HepG2 (cell line): ENCODE results near the gene RNGTT. TPM values are rescaled to one million over a fixed set of nuclear protein-coding genes. Genes with fewer than 3 reads are reported as not detected.

Experiments
- ATAC-seq: fragments of 200-7000 bp; cut with Tn5 transposase; 3 replicates; pipeline ENCODE4 v1.9.1; 2020; ENCODE audit warnings: mild to moderate bottlenecking, moderate library complexity
- BruUV-seq: library from RNA; stranded (reverse); fragments of 400-500 nt; replicated peaks from 2 replicates; lab custom pipeline; 2021; lab: Mats Ljungman, UMichigan
- CTCF ChIA-PET: fragments of 300-600 bp; formaldehyde crosslinking; extraction: SDS; loops from one replicate; lab custom pipeline; 2021; ENCODE audit warnings: low total read pairs, inconsistent platforms, low intra/inter-chr PET ratio; lab: Yijun Ruan, JAX
- POLR2A ChIA-PET: fragments of 350-600 bp; sonication (Branson Sonifier 250); formaldehyde crosslinking; loops from one replicate; lab custom pipeline; 2020; ENCODE audit warnings: antibody characterized with exemption, inconsistent platforms; lab: Yijun Ruan, JAX
- DNase-seq: peaks from one replicate; pipeline ENCODE4 v3.0.0-alpha.2; 2015; ENCODE audit warnings: low spot score
- FAIRE-seq: peaks from 3 replicates; lab custom pipeline; 2011; peaks lifted over from hg19 to GRCh38; lab: Jason Lieb, UNC
- H2AFZ ChIP-seq: one replicate; pipeline ENCODE4 v1.6.1; 2011; ENCODE audit warnings: low read length, inconsistent platforms
- H3K27ac ChIP-seq: fragments of 300-600 bp; 3 replicates; pipeline ENCODE4 v1.8.0; 2011; ENCODE audit warnings: mixed run types, mild to moderate bottlenecking, mixed read lengths, low read length, inconsistent platforms; ENCODE audit not compliant: insufficient read depth; ENCODE audit errors: extremely low read length
- H3K27me3 ChIP-seq, 2 experiments: fragments of 200-600 bp in 1 of 2; 2 replicates in 1 of 2; 3 replicates in 1 of 2; pipeline versions ENCODE4 v1.6.0 to v1.8.0; 2011; ENCODE audit warnings: low read length in 2 of 2, mild to moderate bottlenecking in 2 of 2, moderate library complexity in 2 of 2, inconsistent platforms in 1 of 2; ENCODE audit not compliant: insufficient read depth in 2 of 2, control insufficient read depth in 1 of 2
- H3K36me3 ChIP-seq, 2 experiments: fragments of 200-600 bp in 1 of 2; replicated peaks in 1 of 2; 2 replicates in 1 of 2; 3 replicates in 1 of 2; pipeline versions ENCODE4 v1.5.1 to v1.8.0; 2011; ENCODE audit warnings: low read length in 2 of 2, inconsistent platforms in 1 of 2; ENCODE audit not compliant: insufficient read depth in 2 of 2, control insufficient read depth in 1 of 2
- H3K4me1 ChIP-seq: 2 replicates; pipeline ENCODE4 v1.5.1; 2012; ENCODE audit warnings: low read length, inconsistent platforms; ENCODE audit not compliant: insufficient read depth
- H3K4me2 ChIP-seq: 2 replicates; pipeline ENCODE4 v1.6.0; 2011; ENCODE audit warnings: low read depth, low read length, inconsistent platforms
- H3K4me3 ChIP-seq, 3 experiments: fragments of 200-600 bp in 1 of 3; sonication (generic), shearing (Covaris generic) in 1 of 3; replicated peaks in 1 of 3; 2 replicates each; pipeline ENCODE4 v1.5.1; 2011 to 2016; ENCODE audit warnings: low read length in 3 of 3, inconsistent platforms in 2 of 3, low read depth in 2 of 3, mild to moderate bottlenecking in 2 of 3, control low read depth in 1 of 3, mixed read lengths in 1 of 3; ENCODE audit not compliant: insufficient read depth in 1 of 3
- H3K79me2 ChIP-seq: one replicate; pipeline ENCODE4 v1.6.1; 2011; ENCODE audit warnings: low read length, inconsistent platforms; ENCODE audit not compliant: insufficient read depth
- H3K9ac ChIP-seq: 2 replicates; pipeline ENCODE4 v1.6.0; 2011; ENCODE audit warnings: mild to moderate bottlenecking, low read depth, low read length, inconsistent platforms; ENCODE audit not compliant: insufficient read depth
- H3K9me3 ChIP-seq: 2 replicates; pipeline ENCODE4 v1.5.1; 2012; ENCODE audit warnings: mild to moderate bottlenecking, low read length
- H4K20me1 ChIP-seq: 2 replicates; pipeline ENCODE4 v1.6.0; 2011; ENCODE audit warnings: inconsistent platforms, mild to moderate bottlenecking, low read length, moderate library complexity; ENCODE audit not compliant: insufficient read depth
- CBX2 ChIP-seq, 2 experiments: fragments of 200-600 bp in 1 of 2; sonication (generic); formaldehyde crosslinking in 1 of 2; IDR thresholded peaks; 2 replicates each; pipeline versions ENCODE4 v1.7.0 to v1.8.1; 2018 to 2022; ENCODE audit warnings: low read depth in 2 of 2, low read length in 1 of 2, mild to moderate bottlenecking in 1 of 2, missing genetic modification reagents in 1 of 2
- HDAC6 ChIP-seq: fragments of 200-600 bp; sonication (generic); IDR thresholded peaks from 2 replicates; pipeline ENCODE4 v1.7.0; 2017; ENCODE audit warnings: mild to moderate bottlenecking, antibody characterized with exemption, low read length, low read depth
- HNRNPUL1 ChIP-seq: fragments of 200-400 bp; formaldehyde crosslinking; IDR thresholded peaks from 2 replicates; pipeline ENCODE4 v1.6.1; 2017; ENCODE audit warnings: low read depth, mild to moderate bottlenecking, low read length, moderate library complexity
- NR3C1 ChIP-seq: sonication (generic); formaldehyde crosslinking; IDR thresholded peaks from 2 replicates; pipeline ENCODE4 v1.4.0; 2020; ENCODE audit warnings: missing genetic modification reagents
- TMF1 ChIP-seq: sonication (generic); formaldehyde crosslinking; IDR thresholded peaks from 2 replicates; pipeline ENCODE4 v1.8.1; 2022; ENCODE audit warnings: low read depth, missing genetic modification reagents
- WGBS: methylation state at CpG from one replicate; pipeline ENCODE4 v1.1.6; 2017; ENCODE audit warnings: low lambda C conversion rate; 5-methylcytosine and 5-hydroxymethylcytosine counted together
- in situ Hi-C: cut with HindIII; loops from 2 replicates; pipeline ENCODE4 v1.10.0; 2017; ENCODE audit warnings: low pct_unique_long_range_greater_than_20kb; ENCODE audit not compliant: extremely low pct_ligation_motif_present
- intact Hi-C: fragments of 100-400 bp; cut with micrococcal nuclease; formaldehyde crosslinking; loops from one replicate; pipeline ENCODE4 v1.10.0; 2022; ENCODE audit not compliant: unreplicated experiment
- polyA plus RNA-seq, 8 experiments: library from polyadenylated mRNA; depleted of rRNA in 3 of 8; stranded (reverse) in 7 of 8; unstranded in 1 of 8; fragments of >200 nt; fragmentation: Illumina TruSeq in 4 of 8; extraction: Trizol in 4 of 8; gene quantifications; 2 replicates each; pipeline versions ENCODE4 v1.2.1 to v1.2.3, GENCODE V29; 2011 to 2016; ENCODE audit warnings: low read depth in 4 of 8, missing spikeins in 1 of 8, mixed read lengths in 1 of 8; ENCODE audit not compliant: insufficient read depth in 1 of 8
- total RNA-seq, 5 experiments: library from RNA; depleted of rRNA; stranded (reverse); fragments of >200 nt; fragmentation: Illumina TruSeq; extraction: Trizol; gene quantifications; 2 replicates each; pipeline ENCODE4 v1.2.3, GENCODE V29; 2016; ENCODE audit warnings: low read depth in 1 of 5
- TF ChIP-seq, protein P1 (sequence below): sonication (generic); formaldehyde crosslinking; IDR thresholded peaks from 2 replicates; pipeline ENCODE4 v1.4.0; 2020; ENCODE audit warnings: mild to moderate bottlenecking, low read depth, missing genetic modification reagents
- TF ChIP-seq, protein P2 (sequence below): sonication (generic); formaldehyde crosslinking; IDR thresholded peaks from 2 replicates; pipeline ENCODE4 v1.9.0; 2021; ENCODE audit warnings: missing genetic modification reagents, borderline replicate concordance
- TF ChIP-seq, protein P3 (sequence below): IDR thresholded peaks from 2 replicates; pipeline ENCODE4 v1.6.1; 2016; ENCODE audit warnings: low read depth, borderline replicate concordance
- TF ChIP-seq, protein P4 (sequence below): sonication (generic); formaldehyde crosslinking; IDR thresholded peaks from 2 replicates; pipeline ENCODE4 v1.5.1; 2020; ENCODE audit warnings: mild to moderate bottlenecking, missing genetic modification reagents, moderate library complexity
- TF ChIP-seq, protein P5 (sequence below), 2 experiments: fragments of 450-650 bp in 1 of 2; sonication (generic) in 1 of 2; formaldehyde crosslinking; IDR thresholded peaks; 2 replicates each; pipeline versions ENCODE4 v1.5.0 to v1.8.0; 2020 to 2022; ENCODE audit warnings: mild to moderate bottlenecking in 1 of 2, missing genetic modification reagents in 1 of 2
- TF ChIP-seq, protein P6 (sequence below): sonication (generic); formaldehyde crosslinking; IDR thresholded peaks from 2 replicates; pipeline ENCODE4 v1.8.0; 2022; ENCODE audit warnings: missing genetic modification reagents, low read depth, mild to moderate bottlenecking, borderline replicate concordance

The RNGTT gene
- total and polyA plus RNA-seq, 2 of the 13 experiments (the other 11 are each of a cell fraction or from before 2014, with no cell fraction given): 6.0 to 22.6 TPM

DNA sequence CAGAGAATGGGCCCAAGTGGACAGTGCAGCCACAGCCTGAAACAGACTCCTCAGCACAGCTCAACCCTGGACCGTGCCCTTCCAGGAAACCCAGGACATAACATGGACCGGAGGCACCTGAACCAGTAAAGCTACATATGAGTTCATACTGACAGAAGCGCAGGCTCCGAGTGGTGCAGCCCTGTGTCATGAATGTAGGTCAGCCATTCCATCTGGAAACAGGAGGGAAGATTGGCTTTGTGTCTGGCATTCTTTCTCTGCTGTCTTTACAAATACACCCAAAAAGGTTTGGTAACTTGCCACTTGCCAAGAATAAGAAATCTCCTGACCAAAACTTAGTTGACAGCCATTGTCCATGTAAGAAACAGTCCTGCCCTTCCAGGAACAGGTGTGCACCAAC lies 366.6 kb downstream of the RNGTT start:
- Histone ChIP-seq H3K4me3 (no peak overlapping the region), H2AFZ (no peak overlapping the region), H3K4me1 (no peaks in the 10 kb centered on the region), H4K20me1 (no peaks in the 10 kb centered on the region), H3K27ac (no peak overlapping the region), H3K9ac (no peak overlapping the region), H3K79me2 (no peaks in the 10 kb centered on the region), H3K9me3 (no peaks in the 10 kb centered on the region), H3K27me3 (peaks cover 0 to 18% of the 10 kb centered on the region in 2 experiments; a peak in 2 of 5 replicates), H3K4me2 (no peak overlapping the region), H3K36me3 (no peaks in the 10 kb centered on the region)
- in situ Hi-C loops (no loop called here), intact Hi-C loops (no loop called here)
- ATAC-seq (no peak), FAIRE-seq (no peak), DNase-seq (no peak)
- CTCF ChIA-PET: no interaction called here
- TF ChIP-seq NR3C1 (CRISPR knock-in tag) (no peak), CBX2 (IDR thresholded peaks at IDR 0.05; ENCODE audit: low read depth, low read length) (no peak), CBX2 (CRISPR knock-in tag; IDR thresholded peaks at IDR 0.05; ENCODE audit: low read depth) (no peak), HDAC6 (no peak), TMF1 (CRISPR knock-in tag) (no peak), HNRNPUL1 (no peak)
- TF ChIP-seq, protein P1, sequence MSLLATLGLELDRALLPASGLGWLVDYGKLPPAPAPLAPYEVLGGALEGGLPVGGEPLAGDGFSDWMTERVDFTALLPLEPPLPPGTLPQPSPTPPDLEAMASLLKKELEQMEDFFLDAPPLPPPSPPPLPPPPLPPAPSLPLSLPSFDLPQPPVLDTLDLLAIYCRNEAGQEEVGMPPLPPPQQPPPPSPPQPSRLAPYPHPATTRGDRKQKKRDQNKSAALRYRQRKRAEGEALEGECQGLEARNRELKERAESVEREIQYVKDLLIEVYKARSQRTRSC: no peak
- TF ChIP-seq, protein P2, sequence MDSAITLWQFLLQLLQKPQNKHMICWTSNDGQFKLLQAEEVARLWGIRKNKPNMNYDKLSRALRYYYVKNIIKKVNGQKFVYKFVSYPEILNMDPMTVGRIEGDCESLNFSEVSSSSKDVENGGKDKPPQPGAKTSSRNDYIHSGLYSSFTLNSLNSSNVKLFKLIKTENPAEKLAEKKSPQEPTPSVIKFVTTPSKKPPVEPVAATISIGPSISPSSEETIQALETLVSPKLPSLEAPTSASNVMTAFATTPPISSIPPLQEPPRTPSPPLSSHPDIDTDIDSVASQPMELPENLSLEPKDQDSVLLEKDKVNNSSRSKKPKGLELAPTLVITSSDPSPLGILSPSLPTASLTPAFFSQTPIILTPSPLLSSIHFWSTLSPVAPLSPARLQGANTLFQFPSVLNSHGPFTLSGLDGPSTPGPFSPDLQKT: no peak
- TF ChIP-seq, protein P3, sequence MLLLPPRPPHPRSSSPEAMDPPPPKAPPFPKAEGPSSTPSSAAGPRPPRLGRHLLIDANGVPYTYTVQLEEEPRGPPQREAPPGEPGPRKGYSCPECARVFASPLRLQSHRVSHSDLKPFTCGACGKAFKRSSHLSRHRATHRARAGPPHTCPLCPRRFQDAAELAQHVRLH: no peak
- TF ChIP-seq, protein P4, sequence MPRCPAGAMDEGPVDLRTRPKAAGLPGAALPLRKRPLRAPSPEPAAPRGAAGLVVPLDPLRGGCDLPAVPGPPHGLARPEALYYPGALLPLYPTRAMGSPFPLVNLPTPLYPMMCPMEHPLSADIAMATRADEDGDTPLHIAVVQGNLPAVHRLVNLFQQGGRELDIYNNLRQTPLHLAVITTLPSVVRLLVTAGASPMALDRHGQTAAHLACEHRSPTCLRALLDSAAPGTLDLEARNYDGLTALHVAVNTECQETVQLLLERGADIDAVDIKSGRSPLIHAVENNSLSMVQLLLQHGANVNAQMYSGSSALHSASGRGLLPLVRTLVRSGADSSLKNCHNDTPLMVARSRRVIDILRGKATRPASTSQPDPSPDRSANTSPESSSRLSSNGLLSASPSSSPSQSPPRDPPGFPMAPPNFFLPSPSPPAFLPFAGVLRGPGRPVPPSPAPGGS: no peak
- TF ChIP-seq, protein P5, sequence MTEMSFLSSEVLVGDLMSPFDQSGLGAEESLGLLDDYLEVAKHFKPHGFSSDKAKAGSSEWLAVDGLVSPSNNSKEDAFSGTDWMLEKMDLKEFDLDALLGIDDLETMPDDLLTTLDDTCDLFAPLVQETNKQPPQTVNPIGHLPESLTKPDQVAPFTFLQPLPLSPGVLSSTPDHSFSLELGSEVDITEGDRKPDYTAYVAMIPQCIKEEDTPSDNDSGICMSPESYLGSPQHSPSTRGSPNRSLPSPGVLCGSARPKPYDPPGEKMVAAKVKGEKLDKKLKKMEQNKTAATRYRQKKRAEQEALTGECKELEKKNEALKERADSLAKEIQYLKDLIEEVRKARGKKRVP (CRISPR knock-in tag; IDR thresholded peaks at IDR 0.05): no peak
- TF ChIP-seq, protein P6, sequence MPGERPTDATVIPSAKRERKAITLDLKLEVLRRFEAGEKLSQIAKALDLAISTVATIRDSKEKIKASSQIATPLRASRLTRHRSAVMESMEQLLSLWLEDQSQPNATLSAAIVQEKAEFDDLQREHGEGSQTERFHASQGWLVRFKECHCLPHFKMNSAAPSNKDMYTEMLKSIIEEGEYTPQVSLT (CRISPR knock-in tag): no peak
- BruUV-seq: no TSS peak
- 12% methylated on average over 4 of the region's 4 CpGs for WGBS
- POLR2A ChIA-PET: no interaction called here
